Neural progenitor cell (in vitro differentiated cells): ENCODE results near the gene JPH2. TPM values are rescaled to one million over a fixed set of nuclear protein-coding genes. Genes with fewer than 3 reads are reported as not detected.

Source experiments
- DNase-seq: peaks from one replicate; pipeline ENCODE4 v3.0.0-alpha.2; 2016; ENCODE audit warnings: low spot score
- H2AFZ ChIP-seq: fragments of 200-600 bp; sonication (generic); replicated peaks from 2 replicates; pipeline ENCODE4 v1.6.1; 2016; ENCODE audit warnings: antibody characterized with exemption
- H3F3A ChIP-seq: fragments of 200-600 bp; sonication (generic); 2 replicates; pipeline ENCODE4 v1.6.1; 2016; ENCODE audit warnings: antibody characterized with exemption, low read depth
- H3K27ac ChIP-seq: fragments of 200-600 bp; sonication (generic); 2 replicates; pipeline ENCODE4 v1.5.1; 2016; ENCODE audit warnings: mild to moderate bottlenecking
- H3K27me3 ChIP-seq: fragments of 200-600 bp; sonication (generic); 2 replicates; pipeline ENCODE4 v1.6.1; 2016; ENCODE audit warnings: mild to moderate bottlenecking, moderate library complexity
- H3K36me3 ChIP-seq: fragments of 200-600 bp; sonication (generic); 2 replicates; pipeline ENCODE4 v1.5.1; 2016
- H3K4me1 ChIP-seq: fragments of 200-600 bp; sonication (generic); 2 replicates; pipeline ENCODE4 v1.6.1; 2016; ENCODE audit warnings: mixed run types
- H3K4me2 ChIP-seq: fragments of 200-600 bp; sonication (generic); 2 replicates; pipeline ENCODE4 v1.6.1; 2016
- H3K4me3 ChIP-seq: fragments of 200-600 bp; sonication (generic); 2 replicates; pipeline ENCODE4 v1.5.1; 2016
- H3K79me2 ChIP-seq: fragments of 200-600 bp; sonication (generic); 2 replicates; pipeline ENCODE4 v1.6.1; 2016; ENCODE audit warnings: low read depth
- H3K9ac ChIP-seq: fragments of 200-600 bp; sonication (generic); 2 replicates; pipeline ENCODE4 v1.6.1; 2016
- H3K9me3 ChIP-seq: fragments of 200-600 bp; sonication (generic); 2 replicates; pipeline ENCODE4 v1.5.1; 2016; ENCODE audit warnings: low read depth
- H4K20me1 ChIP-seq: fragments of 200-600 bp; sonication (generic); 2 replicates; pipeline ENCODE4 v1.6.1; 2016; ENCODE audit warnings: low read depth
- H3K27ac Mint-ChIP-seq: 3 replicates; pipeline ENCODE4 v1.8.0; 2021; ENCODE audit warnings: mixed read lengths
- H3K27me3 Mint-ChIP-seq: 2 replicates; pipeline ENCODE4 v1.8.0; 2022; ENCODE audit warnings: low read depth, mild to moderate bottlenecking, inconsistent platforms, moderate library complexity, mixed read lengths; ENCODE audit not compliant: insufficient read depth
- H3K36me3 Mint-ChIP-seq: 3 replicates; pipeline ENCODE4 v1.8.0; 2021; ENCODE audit warnings: mixed read lengths
- H3K4me1 Mint-ChIP-seq: 3 replicates; pipeline ENCODE4 v1.8.0; 2021; ENCODE audit warnings: mixed read lengths
- H3K4me3 Mint-ChIP-seq: 3 replicates; pipeline ENCODE4 v1.8.0; 2021; ENCODE audit warnings: mild to moderate bottlenecking, moderate library complexity, mixed read lengths
- H3K9me3 Mint-ChIP-seq: 3 replicates; pipeline ENCODE4 v1.8.0; 2020; ENCODE audit warnings: mixed read lengths
- EZH2 ChIP-seq: fragments of 200-600 bp; sonication (generic); IDR thresholded peaks from 2 replicates; pipeline ENCODE4 v1.6.1; 2017; ENCODE audit warnings: antibody characterized with exemption, mild to moderate bottlenecking, moderate library complexity
- EZH2phosphoT487 ChIP-seq: fragments of 200-600 bp; sonication (generic); IDR thresholded peaks from 2 replicates; pipeline ENCODE4 v1.6.1; 2017; ENCODE audit warnings: antibody characterized with exemption
- total RNA-seq: library from RNA; depleted of rRNA; stranded (reverse); fragments of >200 nt; gene quantifications from 2 replicates; pipeline ENCODE4 v1.2.3, GENCODE V29; 2015; ENCODE audit warnings: low replicate concordance
- TF ChIP-seq, protein P1 (sequence below): fragments of 200-600 bp; sonication (generic); IDR thresholded peaks from 2 replicates; pipeline ENCODE4 v1.5.1; 2017; ENCODE audit warnings: antibody characterized with exemption, mild to moderate bottlenecking

JPH2 gene
- total RNA-seq, 1 donor from 2014 or later = not detected

DNA sequence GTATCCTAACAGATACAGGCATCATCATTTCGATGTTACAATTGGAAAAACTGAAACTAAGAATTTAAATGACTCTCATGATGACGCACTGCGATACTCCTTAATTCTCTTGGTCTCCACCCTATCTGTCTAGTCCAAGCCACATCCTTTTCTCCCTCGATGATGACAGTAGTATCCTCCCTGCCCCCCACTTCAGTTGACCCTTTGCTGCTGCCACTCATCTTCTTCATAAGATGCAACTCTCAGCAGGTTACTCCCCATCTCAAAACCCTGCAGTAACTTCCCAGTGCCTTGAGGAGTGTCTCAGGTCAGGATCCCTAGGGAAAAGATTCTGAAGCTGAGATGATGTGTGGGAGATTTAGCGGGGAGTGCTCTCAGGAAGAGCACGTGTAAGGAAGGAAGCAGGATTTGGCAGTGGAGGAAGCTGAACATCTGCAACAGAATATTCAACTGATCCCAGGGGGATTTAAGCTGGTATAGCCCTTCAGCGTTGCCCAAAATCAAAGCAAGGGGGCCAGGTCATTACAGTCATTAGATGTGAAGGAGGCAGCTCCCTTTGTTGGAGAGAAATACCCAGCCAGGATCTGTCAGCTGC lies 16.1 kb downstream of the JPH2 start:
- Histone ChIP-seq H3K4me1 (no peaks in the 10 kb centered on the region), H3K4me3 (no peak overlapping the region), H3K79me2 (no peaks in the 10 kb centered on the region), H3K9ac (no peak overlapping the region), H3K27ac (no peak overlapping the region), H3F3A (no peaks in the 10 kb centered on the region), H3K36me3 (no peaks in the 10 kb centered on the region), H4K20me1 (no peaks in the 10 kb centered on the region), H3K27me3 (no peaks in the 10 kb centered on the region), H3K4me2 (no peak overlapping the region), H3K9me3 (no peaks in the 10 kb centered on the region), H2AFZ (peak overlapping the region; percentile 85)
- H3K4me3 Mint-ChIP-seq = no peak overlapping the region
- no peak overlapping the region for H3K27ac Mint-ChIP-seq
- H3K27me3 Mint-ChIP-seq = peaks cover 12% of the 10 kb centered on the region
- TF ChIP-seq EZH2phosphoT487 = no peak
- TF ChIP-seq EZH2 = no peak
- TF ChIP-seq, protein P1, sequence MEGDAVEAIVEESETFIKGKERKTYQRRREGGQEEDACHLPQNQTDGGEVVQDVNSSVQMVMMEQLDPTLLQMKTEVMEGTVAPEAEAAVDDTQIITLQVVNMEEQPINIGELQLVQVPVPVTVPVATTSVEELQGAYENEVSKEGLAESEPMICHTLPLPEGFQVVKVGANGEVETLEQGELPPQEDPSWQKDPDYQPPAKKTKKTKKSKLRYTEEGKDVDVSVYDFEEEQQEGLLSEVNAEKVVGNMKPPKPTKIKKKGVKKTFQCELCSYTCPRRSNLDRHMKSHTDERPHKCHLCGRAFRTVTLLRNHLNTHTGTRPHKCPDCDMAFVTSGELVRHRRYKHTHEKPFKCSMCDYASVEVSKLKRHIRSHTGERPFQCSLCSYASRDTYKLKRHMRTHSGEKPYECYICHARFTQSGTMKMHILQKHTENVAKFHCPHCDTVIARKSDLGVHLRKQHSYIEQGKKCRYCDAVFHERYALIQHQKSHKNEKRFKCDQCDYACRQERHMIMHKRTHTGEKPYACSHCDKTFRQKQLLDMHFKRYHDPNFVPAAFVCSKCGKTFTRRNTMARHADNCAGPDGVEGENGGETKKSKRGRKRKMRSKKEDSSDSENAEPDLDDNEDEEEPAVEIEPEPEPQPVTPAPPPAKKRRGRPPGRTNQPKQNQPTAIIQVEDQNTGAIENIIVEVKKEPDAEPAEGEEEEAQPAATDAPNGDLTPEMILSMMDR = no peak
- H3K36me3 Mint-ChIP-seq = no peaks in the 10 kb centered on the region
- no peak for DNase-seq
- H3K4me1 Mint-ChIP-seq = peaks cover 10% of the 10 kb centered on the region
- H3K9me3 Mint-ChIP-seq = no peaks in the 10 kb centered on the region

GRCh38 chr20:44167736-44168135 lies 19.3 kb downstream of the JPH2 start:
- Histone ChIP-seq H3K27me3 (no peaks in the 10 kb centered on the region), H4K20me1 (no peaks in the 10 kb centered on the region), H3K9me3 (no peaks in the 10 kb centered on the region), H3K27ac (no peak overlapping the region), H3K4me3 (no peak overlapping the region), H3K79me2 (no peaks in the 10 kb centered on the region), H3K4me1 (no peaks in the 10 kb centered on the region), H2AFZ (no peak overlapping the region), H3F3A (no peaks in the 10 kb centered on the region), H3K4me2 (no peak overlapping the region), H3K9ac (no peak overlapping the region), H3K36me3 (no peaks in the 10 kb centered on the region)
- Mint-ChIP-seq H3K4me3 (no peak overlapping the region), H3K27me3 (peaks cover 10% of the 10 kb centered on the region), H3K27ac (no peak overlapping the region), H3K36me3 (no peaks in the 10 kb centered on the region), H3K4me1 (peaks cover 21% of the 10 kb centered on the region), H3K9me3 (no peaks in the 10 kb centered on the region)
- TF ChIP-seq EZH2 = no peak
- no peak for TF ChIP-seq EZH2phosphoT487
- TF ChIP-seq, protein P1 = no peak
- no peak for DNase-seq

- Histone ChIP-seq H3K79me2 (no peaks in the 10 kb centered on the region), H3K27ac (no peak overlapping the region), H3K9me3 (no peaks in the 10 kb centered on the region), H3K36me3 (no peaks in the 10 kb centered on the region), H3K27me3 (no peaks in the 10 kb centered on the region), H3K4me3 (no peak overlapping the region), H2AFZ (no peak overlapping the region), H3K9ac (no peak overlapping the region), H3F3A (no peaks in the 10 kb centered on the region), H4K20me1 (no peaks in the 10 kb centered on the region), H3K4me1 (no peaks in the 10 kb centered on the region), H3K4me2 (no peak overlapping the region)
- Mint-ChIP-seq H3K4me3 (no peak overlapping the region), H3K9me3 (no peaks in the 10 kb centered on the region), H3K4me1 (peaks cover 20% of the 10 kb centered on the region), H3K27me3 (peaks cover 9% of the 10 kb centered on the region), H3K27ac (no peak overlapping the region), H3K36me3 (no peaks in the 10 kb centered on the region)
- TF ChIP-seq, protein P1 = no peak
- TF ChIP-seq EZH2 (no peak), EZH2phosphoT487 (no peak)
- DNase-seq = no peak
Observed at GRCh38 chr20:44166477-44166876, 20.5 kb downstream of the JPH2 start.
